Fibroblast of the conjunctiva (primary cell): Measurements from ENCODE around the gene IL17REL.
"Not testable (repeated sequence)": the region's sequence is repeated elsewhere in the genome, so short reads cannot be mapped to it uniquely, and the experiment has no call there.

Experiments
- DNase-seq: peaks from one replicate; pipeline ENCODE4 v3.0.0-alpha.2; 2010; ENCODE audit warnings: low read depth

Gene IL17REL

DNA sequence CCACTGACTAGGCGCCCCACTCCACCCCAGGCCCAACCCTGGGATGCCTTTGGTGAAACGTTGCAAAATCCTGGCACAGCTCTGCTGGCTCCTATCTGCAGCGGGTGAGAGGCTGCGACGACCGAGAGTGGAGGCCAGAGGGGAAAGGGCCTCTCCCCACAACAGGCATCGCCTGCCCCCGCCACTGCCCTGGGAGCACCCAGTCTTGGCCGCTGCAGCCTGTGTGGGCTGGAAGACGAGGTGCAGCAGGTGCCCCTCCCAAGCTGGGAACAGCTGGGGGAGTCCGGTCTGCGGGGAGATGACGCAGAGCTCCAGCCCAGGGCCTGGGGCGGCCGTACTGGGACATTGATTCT is 56.2 kb downstream of the IL17REL start:
- no peak for DNase-seq

DNA sequence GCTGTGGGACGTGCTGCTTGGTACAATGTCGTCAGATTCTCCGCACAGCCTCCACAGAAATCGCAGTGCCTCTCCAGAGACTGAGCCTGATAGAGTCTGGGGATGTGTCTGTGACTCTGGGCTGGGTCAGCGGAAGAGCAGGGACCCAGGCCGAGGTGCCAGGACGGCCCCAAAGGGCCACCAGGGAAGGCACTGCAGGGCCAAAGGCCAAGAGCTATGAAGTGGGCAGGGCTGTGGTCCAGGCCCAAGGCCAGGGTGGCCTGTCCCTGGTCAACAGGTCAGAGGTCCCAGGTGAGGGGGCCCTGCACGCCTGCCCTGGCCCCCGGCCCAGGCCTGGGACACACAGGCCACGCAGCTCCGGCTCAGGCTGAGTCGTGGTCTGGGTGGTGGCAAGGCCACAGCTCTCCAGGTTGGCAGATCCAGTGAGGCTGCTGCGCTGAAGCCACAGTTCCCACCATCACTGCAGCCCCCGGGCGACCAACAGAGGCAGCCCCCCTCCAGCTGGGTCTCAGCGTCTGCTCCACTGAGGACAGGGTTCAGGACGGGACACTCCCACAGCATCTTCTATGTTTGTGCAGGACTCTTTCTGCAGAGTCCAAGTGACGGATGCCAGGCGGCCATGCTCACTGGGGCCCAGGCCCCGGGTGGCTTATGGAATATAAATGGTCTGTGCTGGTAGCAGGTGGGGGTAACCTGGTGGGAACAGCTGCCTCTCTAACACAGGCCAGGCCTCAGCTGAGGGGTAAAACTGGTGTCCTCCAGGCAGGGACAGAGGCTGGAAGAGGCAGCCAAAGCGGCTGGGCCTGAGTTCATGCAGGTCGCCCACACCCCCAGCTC is 56.8 kb downstream of the IL17REL start:
- no peak for DNase-seq

DNA sequence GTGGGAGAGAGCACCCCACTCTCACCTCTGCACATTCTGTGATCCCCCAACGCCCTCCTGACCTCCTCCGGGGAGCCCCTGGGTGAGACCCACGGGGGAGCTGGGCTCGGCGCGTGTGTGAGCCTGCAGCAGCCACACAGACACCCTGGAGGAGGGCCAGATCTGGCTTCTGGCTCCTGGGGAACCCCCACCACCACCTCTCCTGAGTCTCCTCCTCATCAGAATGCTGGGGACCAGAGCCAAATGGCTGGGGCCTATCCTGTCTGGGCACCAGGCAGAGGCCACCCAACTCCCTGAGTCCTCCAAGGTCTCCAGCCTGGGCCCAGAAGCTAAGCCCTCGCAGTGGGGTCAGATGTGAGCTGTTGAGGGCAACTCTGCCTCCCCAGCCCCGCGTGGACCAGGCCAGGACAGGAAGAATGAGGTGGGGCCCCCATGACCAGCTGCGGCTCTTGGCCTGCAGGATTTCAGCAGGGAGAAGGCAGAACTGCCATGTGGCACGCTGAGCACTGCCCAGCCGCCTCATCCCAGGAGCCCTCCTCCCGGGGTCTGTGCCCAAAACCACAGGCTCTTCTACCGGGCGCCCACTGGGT is 57.5 kb downstream of the IL17REL start:
- no peak for DNase-seq

DNA sequence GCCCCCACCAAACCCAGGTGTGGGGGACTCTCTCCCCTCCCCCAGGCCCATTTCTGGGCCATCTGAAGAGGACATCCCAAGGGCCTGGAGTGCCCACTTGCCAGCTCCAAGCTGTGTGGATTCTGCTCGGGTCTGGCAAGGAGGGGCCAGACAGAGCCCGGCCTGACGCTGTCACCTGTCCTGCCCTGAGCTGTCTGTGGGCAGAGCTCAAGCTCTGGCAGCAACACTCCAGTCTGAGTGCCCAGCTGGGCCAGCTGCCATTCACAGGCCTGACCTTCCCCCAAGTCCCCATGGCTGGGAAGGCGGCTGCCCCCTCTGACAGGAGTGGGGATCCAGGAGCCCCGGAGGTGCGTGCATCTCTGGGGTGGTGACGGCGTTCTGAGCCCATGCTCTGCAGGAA is 58.2 kb downstream of the IL17REL start:
- no peak for DNase-seq

DNA sequence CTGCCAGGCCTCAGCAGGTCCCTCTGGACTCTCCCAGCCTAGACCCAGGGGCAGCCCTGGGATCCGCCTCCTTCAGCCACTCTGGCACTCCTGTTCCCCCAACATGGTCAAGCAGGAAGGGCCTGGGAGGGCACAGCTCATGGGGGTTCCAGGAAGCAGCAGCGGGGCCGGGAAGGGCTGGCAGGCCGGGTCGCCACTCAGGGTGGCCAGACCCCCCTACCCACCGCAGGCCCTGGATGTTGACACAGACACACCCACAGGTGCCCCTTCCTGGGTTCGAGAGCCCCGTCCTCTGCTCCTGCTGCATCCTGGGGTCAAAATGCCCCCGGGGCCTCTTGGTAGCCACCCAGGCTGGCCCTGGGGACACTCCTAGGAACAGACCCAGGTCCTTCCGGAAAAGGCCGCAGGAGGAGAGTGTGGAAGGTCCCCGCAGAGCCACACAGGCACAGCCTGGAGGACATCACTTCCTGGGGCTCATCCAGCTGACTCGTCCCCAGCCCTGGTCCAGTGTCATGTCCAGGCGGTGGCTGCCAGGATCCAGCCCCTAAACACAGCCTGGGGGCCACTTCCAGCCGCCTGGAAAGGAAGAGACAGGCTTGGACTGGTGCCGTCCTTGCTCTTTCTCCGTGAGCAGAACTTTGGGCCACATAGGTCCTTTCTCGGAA is 58.8 kb downstream of the IL17REL start:
- no peak for DNase-seq

DNA sequence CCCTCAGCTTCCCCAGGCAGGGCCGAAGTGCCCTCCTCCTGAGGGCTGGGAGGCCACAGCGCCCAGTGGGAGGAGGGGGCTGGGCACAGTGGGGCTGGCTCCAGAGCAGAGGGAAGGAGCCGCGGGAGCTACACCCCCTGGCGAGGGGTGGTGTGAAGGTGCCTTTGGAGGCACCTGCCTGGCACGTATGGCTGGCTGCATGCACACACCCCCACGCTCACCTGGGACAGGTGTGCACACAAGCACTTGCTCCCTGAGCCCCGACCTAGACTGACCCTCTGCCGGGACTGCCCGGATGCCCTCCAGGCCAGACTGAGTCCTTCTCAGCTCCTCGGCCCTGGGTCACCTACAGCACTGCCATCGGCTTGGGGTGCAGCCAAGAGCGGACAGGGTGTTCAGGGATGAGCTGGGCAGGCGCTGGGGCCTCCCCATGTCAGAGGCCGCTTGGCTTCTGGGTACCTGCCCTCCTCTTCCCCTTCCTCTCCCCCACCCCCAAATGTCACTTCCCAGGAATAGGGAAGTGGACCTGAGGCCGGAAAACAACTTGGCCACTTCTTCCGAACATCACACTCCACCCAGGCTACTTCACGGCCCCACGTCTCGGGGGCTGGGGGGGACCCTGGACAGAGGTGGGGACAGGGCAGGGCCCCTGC is 59.4 kb downstream of the IL17REL start:
- no peak for DNase-seq

DNA sequence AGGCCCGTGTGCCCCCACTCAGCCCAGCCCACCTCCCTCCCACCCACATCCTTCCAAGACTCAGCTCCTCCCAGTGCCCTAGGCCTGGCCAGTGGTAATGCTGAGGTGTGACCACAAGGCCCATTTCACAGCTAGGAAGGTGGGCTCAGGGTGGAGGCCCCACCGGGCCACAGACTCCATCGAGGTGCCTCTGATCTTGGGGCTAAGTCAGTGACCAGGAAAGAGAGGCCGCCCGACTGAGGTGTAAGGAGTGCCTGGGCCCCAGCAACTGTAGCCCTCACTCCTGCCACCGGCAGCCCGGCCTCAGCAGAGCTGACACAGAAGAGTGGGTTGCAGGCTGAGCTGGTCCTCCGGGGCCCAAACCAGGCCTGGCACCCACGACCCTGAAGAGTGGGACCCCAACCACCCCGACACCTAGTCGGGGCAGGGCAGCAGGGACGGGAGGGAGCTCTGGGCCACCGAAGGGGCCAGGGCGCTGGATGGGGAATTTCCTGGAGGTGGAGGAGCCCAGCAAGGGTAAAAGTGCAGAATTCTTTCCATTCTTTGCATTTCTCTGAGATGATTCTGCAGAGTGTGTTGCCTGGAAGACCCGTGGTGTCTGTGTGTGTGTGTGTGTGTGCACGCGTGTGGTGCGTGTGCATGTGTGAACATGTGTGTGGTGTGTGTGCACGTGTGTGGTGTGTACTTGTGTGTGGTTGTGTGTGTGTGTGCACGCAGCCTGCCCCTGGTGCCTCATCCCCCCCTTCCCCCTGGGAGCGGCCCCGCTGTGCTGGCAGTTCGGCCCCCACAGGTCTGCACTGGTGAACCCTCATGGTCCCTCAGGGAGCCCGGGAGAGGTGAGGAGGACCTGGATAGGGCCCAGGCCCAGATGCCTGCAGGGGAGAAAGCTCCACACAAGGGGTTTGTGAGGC is 60.3 kb downstream of the IL17REL start:
- no peak for DNase-seq

DNA sequence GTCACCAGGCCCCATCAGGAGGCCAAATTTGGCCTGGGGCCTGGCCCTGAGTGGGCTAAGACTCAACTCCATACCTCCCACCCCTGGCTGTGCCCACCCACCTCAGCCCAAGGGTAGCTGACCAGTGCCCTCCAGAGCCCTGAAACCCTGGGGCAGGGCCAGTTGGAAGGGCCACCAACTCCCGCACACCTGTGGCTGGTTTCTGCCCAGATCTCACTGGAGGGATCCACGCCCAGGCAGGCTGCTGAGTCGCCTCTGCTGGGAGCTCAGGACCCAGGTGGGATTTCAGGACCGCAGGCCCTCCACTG is 60.9 kb downstream of the IL17REL start:
- no peak for DNase-seq

DNA sequence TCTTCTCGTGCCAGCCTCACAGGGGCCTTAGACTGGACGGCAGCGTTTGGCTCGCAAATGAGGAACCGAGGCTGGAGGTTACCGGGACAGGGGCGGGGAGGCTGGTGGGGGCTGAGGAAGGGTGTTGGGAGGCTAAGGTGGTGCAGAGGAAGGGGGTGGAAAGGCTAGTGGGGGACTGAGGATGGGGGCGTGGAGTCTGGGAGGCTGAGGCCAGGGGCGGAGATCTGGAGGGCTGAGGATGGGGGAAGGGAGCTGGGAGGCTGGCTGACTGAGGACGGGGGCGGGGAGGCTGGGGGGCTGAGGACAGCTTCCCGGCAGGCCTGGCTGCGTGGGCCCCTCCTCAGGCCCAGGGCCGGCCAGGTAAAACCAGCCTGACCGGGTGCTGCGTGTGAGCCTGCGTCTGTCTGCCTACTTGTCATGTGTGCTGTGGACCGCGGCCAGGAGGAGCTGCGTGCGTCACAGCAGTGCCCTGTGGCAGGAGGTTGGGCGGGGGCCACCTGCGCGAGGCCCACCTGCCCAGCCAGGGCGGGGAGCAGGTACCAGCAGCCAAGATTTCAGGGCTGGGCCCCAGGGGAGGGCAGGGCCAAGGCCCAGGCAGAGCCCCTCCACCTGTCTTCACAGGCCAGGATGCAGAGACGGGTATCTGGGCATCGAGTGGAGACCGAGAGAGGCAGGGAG is 61.4 kb downstream of the IL17REL start:
- no peak for DNase-seq

DNA sequence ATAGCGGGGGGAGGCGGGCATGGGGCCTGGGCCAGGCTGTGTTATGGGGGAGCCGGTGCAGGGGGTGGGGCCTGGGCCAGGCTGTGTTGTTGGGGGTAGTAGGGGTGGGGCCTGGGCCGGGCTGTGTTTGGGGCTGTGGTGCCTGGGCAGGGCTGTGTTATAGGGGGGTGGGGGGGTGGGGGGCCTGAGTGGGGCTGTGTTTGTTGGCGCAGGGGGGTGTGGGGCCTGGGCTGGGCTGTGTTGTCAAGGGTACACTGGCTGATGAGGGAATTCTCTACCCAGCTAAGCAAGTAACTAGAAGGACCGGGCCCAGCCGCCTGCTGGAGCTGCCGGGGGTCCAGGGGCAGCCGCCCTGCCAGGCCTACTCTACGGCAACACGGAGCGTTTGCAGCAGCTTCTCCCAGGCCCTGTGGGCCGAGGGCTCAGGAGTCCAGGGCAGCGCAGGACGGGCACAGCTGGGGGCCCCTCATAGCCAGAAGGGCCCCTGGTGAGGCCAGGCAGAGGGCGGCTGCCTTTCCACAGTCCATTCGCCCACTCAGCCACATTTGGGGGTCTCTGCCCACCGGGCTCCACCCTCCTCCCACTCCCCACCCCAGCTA is 62.1 kb downstream of the IL17REL start:
- DNase-seq: no peak

DNA sequence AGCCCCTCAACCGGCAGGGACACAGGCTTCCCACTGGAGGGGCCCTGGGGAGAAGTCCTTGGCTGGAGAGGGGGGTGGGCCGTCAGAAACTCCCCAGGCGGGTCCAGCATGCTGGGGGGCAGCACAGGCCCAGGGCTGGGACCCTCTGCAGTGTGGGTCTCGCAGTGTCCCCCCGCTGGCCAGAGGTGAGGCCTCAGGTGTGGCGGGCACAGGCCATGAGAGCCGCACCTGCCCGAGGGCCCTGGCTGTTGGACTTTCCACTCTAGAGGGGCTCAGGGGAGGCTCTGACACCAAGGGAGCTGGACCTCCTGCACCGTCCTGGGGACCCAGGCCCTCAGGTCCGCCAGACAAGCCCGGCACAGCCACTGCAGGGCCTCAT is 62.7 kb downstream of the IL17REL start:
- DNase-seq: no peak

DNA sequence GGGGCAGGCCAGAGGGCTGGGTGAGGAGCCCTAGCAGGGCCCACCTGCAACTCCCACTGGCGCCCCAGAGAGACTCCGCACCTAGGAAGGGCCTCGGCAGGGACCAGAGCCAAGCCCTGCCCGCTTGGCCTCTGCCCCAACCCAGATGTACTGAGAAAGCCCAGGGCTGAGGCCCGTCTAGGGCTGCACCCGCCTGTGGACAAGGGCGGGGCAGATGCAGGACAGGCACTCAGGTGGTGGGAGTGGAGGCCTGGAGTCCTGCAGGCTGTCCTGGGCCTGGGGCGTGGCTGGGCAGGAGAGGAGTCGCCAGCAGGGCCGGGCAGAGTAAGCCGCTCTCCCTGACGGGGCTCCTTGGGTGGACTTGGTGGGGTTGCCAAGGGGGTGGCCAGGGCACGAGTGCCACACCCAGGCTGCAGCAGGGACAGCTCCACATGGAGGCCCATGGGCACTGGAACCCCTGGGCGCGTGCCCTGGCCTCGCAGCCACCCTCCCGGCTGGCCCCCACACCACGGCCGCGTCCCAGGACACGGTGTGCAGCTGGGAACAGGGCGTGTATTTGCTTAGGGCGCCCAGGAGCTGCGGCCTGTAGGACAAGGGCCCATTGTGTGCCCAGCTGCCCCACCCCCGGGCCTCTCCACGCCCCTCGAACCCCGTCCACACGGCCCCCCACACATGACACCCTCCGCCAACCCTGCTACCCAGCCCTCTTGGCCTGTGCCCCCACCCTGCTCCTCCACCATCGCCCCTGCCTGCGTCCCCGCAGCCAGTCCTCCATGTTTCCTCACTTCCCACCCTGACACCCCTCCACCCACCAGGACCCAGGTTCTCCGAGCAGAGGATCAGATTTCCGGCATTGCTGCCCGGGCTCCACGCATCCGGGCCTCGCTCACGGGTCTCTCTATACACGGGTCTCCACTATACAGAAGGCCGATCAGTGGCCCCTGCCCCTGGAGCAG is 63.3 kb downstream of the IL17REL start:
- no peak for DNase-seq

DNA sequence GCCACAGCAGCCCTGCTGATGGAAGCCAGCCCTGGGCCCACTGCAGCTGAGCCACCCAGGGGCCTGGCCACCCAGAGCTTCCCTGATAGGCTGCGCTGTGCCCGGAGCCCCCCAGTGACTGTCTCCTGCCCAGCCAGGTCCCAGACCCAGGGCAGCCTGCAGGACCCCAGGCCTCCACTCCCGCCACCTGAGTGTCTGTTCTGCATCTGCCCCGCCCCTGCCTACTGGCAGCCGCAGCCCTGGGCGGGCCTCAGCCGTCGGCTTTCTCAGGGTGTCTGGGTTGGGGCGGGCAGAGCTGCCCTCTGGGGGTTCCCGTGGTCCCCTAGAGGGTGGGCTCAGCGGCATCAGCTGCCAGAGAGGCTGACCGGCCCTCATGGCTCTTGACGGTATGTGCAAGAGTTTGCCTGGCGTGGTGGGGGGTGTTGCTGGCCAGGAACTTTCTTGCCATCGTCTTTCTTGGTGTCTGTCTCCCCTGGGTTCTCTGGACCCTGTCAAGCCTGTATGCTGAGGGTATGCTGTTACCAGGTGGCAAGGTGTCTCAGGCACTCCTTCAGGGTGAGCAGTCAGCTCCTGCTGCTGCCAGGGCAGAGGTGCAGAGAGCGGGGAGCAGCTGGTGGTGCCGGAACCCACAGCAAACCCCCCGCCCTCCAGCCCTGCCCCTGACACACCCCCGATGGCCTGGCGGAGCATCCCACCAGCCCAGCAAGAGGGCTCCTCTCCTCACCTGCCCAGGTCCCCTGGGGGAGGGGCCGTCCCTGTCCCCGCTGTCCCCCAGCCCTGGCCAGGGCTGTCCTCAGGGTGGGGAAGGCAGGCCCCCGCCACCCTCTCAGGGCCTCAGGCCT is 64.2 kb downstream of the IL17REL start:
- no peak for DNase-seq

DNA sequence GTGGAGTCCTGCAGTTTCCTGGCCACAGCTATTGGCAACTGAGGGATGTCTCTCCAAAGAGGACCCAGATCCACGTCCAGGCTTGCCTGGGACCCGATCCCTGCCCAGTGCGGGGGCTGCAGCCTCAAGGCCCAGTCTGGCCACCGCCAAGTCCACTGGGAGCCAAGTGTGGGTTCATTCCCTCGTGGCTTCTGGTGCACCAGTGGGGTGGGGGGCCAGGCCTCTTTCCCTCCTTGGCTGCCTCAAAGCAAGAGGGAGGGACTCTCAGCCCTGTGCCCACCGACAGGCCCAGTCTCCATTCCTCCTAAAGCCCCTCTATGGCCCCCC is 65.3 kb downstream of the IL17REL start:
- no peak for DNase-seq

DNA sequence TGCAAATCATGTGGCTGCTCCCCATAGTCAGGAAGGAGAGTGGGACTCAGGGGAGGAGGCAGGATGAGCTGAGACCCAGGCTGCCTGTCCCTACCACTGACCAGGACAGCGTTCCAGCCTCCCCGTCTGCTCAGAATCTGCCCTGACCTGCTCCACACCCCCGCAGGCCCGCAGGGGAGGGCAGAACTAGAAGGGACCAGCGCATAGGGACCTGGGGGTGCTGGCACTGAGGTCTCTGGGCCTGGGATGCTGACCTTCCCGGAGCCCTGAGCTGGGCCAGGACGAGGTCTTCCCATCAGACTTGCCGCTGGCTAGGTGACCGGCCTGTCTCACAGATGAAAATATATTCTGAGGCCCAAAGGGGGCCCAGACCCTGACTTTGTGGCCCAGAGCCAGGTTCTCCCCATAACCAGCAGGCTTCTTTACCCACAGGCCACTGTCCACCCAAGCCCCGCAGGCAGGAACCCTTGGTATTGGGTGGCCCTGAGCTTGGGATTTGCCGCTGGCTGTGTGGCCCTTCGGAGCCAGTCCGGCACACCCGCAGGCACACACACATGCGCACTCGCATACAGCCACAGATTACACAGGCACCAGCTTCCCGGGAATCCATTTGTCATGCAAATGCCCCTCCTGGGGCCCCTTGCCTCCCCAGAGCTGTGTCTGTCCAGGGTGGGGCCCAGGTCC is 65.8 kb downstream of the IL17REL start:
- DNase-seq: no peak

DNA sequence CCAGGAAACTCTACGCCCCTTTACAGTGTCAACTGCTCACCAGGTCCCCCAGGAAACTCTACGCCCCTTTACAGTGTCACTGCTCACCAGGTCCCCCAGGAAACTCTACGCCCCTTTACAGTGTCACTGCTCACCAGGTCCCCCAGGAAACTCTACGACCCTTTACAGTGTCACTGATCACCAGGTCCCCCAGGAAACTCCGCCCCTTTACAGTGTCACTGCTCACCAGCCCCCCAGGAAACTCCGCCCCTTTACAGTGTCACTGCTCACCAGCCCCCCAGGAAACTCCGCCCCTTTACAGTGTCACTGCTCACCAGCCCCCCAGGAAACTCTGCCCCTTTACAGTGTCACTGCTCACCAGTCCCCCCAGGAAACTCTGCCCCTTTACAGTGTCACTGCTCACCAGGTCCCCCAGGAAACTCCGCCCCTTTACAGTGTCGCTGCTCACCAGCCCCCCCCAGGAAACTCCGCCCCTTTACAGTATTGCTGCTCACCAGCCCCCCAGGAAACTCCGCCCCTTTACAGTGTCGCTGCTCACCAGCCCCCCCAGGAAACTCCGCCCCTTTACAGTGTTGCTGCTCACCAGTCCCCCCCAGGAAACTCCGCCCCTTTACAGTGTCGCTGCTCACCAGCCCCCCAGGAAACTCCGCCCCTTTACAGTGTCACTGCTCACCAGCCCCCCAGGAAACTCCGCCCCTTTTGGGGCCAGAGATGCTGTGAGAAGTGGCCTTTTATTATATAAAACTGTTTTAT is 67.3 kb downstream of the IL17REL start:
- not testable (repeated sequence) for DNase-seq
